Gastrocnemius medialis (tissue), 4 donors: ENCODE measurements around the gene PARG.

Source experiments
- POLR2A ChIP-seq, 2 donors: fragments of 450-650 bp; IDR thresholded peaks; one replicate each; pipeline ENCODE4 v1.6.1; 2017; ENCODE audit warnings: antibody characterized with exemption in 2 of 2, mild to moderate bottlenecking in 2 of 2, moderate library complexity in 2 of 2
- TF ChIP-seq, protein P1 (sequence below), 5 experiments: fragments of 450-650 bp in 3 of 5; fragments of 200-600 bp in 2 of 5; sonication (generic) in 2 of 5; IDR thresholded peaks in 4 of 5; conservative IDR thresholded peaks in 1 of 5; 1 replicate in 4 of 5; 2 replicates in 1 of 5; pipeline ENCODE4 v1.5.1; 2016 to 2019; ENCODE audit warnings: antibody characterized with exemption in 5 of 5, mild to moderate bottlenecking in 3 of 5, moderate library complexity in 3 of 5

DNA sequence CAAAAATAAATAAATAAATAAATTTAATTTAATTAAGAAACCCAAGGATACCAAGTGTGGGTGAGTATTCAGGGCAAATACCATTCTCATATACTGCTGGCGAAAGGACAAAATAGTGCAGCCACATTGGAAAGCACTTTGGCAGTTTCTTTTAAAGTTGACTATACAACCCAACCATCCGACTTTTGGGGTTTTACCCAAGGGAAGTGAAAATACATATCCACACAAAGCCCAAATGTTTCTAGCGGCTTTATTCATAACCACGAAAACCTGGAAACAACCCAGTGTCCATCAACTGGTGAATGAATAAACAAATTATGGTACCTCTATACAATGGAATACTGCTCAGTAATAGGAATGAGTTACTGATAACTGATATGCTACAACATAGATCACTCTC, 143.6 kb downstream of the PARG start:
- TF ChIP-seq, protein P1, sequence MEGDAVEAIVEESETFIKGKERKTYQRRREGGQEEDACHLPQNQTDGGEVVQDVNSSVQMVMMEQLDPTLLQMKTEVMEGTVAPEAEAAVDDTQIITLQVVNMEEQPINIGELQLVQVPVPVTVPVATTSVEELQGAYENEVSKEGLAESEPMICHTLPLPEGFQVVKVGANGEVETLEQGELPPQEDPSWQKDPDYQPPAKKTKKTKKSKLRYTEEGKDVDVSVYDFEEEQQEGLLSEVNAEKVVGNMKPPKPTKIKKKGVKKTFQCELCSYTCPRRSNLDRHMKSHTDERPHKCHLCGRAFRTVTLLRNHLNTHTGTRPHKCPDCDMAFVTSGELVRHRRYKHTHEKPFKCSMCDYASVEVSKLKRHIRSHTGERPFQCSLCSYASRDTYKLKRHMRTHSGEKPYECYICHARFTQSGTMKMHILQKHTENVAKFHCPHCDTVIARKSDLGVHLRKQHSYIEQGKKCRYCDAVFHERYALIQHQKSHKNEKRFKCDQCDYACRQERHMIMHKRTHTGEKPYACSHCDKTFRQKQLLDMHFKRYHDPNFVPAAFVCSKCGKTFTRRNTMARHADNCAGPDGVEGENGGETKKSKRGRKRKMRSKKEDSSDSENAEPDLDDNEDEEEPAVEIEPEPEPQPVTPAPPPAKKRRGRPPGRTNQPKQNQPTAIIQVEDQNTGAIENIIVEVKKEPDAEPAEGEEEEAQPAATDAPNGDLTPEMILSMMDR (IDR thresholded peaks at IDR 0.05 in 4 of 5, conservative IDR thresholded peaks at IDR 0.05 in 1 of 5) = no peak
- no peak for TF ChIP-seq POLR2A (IDR thresholded peaks at IDR 0.05)
